AG04449 (cell line): ENCODE data around the gene ZNF692.

Experiments used
- CTCF ChIA-PET: fragments of 350-600 bp; formaldehyde crosslinking; extraction: SDS; loops from one replicate; lab custom pipeline; 2021; ENCODE audit warnings: antibody characterized with exemption; lab: Yijun Ruan, JAX
- POLR2A ChIA-PET: fragments of 400-600, 350-600 bp; formaldehyde crosslinking; extraction: SDS; loops from one replicate; lab custom pipeline; 2020; ENCODE audit warnings: antibody characterized with exemption, inconsistent platforms; lab: Yijun Ruan, JAX
- DNase-seq: peaks from one replicate; pipeline ENCODE4 v3.0.0-alpha.2; 2010; ENCODE audit warnings: low read depth, low spot score
- H3K4me3 ChIP-seq: 2 replicates; pipeline ENCODE4 v1.5.1; 2011; ENCODE audit warnings: low read depth, mild to moderate bottlenecking, control low read depth, low read length
- TF ChIP-seq, protein P1 (sequence below): IDR thresholded peaks from one replicate; pipeline ENCODE4 v1.5.1; 2011; ENCODE audit warnings: mild to moderate bottlenecking, moderate library complexity, low read length, control low read depth, inconsistent platforms; ENCODE audit not compliant: insufficient read depth; ENCODE audit errors: missing control alignments

ZNF692 gene

GRCh38 chr1:248810727-248811513, 48.0 kb downstream of the ZNF692 start:
- POLR2A ChIA-PET, result interaction anchor here (1.0 kb wide), 1 partner anchor 9 kb away, joined by 5 read pairs; no protein-coding TSS in a partner anchor

GRCh38 chr1:248810000-248810726, 48.7 kb downstream of the ZNF692 start:
- no peak for DNase-seq
- POLR2A ChIA-PET, result no interaction called here
- CTCF ChIA-PET, result no interaction called here
- no peak overlapping the region for H3K4me3 ChIP-seq
- TF ChIP-seq, protein P1, sequence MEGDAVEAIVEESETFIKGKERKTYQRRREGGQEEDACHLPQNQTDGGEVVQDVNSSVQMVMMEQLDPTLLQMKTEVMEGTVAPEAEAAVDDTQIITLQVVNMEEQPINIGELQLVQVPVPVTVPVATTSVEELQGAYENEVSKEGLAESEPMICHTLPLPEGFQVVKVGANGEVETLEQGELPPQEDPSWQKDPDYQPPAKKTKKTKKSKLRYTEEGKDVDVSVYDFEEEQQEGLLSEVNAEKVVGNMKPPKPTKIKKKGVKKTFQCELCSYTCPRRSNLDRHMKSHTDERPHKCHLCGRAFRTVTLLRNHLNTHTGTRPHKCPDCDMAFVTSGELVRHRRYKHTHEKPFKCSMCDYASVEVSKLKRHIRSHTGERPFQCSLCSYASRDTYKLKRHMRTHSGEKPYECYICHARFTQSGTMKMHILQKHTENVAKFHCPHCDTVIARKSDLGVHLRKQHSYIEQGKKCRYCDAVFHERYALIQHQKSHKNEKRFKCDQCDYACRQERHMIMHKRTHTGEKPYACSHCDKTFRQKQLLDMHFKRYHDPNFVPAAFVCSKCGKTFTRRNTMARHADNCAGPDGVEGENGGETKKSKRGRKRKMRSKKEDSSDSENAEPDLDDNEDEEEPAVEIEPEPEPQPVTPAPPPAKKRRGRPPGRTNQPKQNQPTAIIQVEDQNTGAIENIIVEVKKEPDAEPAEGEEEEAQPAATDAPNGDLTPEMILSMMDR, result no peak

More at GRCh38 chr1:248810727-248811513, 48.0 kb downstream of the ZNF692 start:
- TF ChIP-seq, protein P1, result no peak
- DNase-seq, result no peak
- CTCF ChIA-PET, result interaction anchor here (0.7 to 1.9 kb wide), 2 partner anchors 10 to 21 kb away, joined by 3 to 5 read pairs; no protein-coding TSS in a partner anchor
- no peak overlapping the region for H3K4me3 ChIP-seq

GRCh38 chr1:248808876-248809275, 50.0 kb downstream of the ZNF692 start:
- H3K4me3 ChIP-seq, result no peak overlapping the region
- TF ChIP-seq, protein P1, result no peak
- no peak for DNase-seq
- ChIA-PET POLR2A (no interaction called here), CTCF (no interaction called here)

DNA sequence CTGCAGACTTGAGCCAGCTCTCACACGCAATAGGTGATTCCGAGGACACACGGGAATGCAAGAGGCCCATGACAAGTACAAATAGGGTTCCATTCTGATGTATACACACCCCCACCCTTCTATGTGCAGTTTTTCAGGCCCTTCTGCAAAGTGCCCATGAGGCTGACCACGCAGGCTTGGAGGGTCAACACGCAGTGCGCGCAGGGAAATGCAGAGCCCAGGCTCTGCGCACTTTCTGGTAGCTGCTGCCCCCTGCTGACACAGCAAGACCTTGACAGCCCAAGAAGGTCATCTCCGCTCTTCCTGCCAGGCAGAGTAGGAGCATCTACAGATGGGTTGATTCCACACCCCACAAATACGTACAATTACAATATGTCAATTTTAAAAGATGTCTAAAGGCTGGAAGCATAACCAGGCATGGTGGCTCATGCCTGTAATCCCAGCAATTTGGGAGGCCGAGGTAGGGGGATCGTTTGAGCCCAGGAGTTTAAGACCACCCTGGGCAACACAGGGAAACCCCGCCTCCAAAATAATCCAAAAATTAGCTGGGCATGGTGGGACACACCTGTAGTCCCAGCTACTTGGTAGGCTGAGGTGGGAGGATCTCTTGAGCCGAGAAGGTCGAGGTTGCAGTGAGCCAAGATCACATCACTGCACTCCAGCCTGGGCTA, 51.7 kb downstream of the ZNF692 start:
- TF ChIP-seq, protein P1, result peak; percentile 77
- POLR2A ChIA-PET, result no interaction called here
- CTCF ChIA-PET, result interaction anchor here (1.0 to 4.5 kb wide), 5 partner anchors 8 to 185 kb away, joined by 3 to 19 read pairs (median 9); no protein-coding TSS in a partner anchor
- H3K4me3 ChIP-seq, result no peak overlapping the region
- DNase-seq, result no peak

GRCh38 chr1:248805876-248806275, 53.0 kb downstream of the ZNF692 start:
- H3K4me3 ChIP-seq, result no peak overlapping the region
- DNase-seq, result no peak
- ChIA-PET CTCF (interaction anchor here (1.2 to 4.5 kb wide), 4 partner anchors 11 to 184 kb away, joined by 3 to 19 read pairs (median 10); no protein-coding TSS in a partner anchor), POLR2A (no interaction called here)
- TF ChIP-seq, protein P1, result no peak
